HG02884 (cell line): ENCODE data around the gene FOXO3.

Experiments used
- ATAC-seq: cut with Tn5 transposase; IDR thresholded peaks from one replicate; pipeline ENCODE4 v1.9.1; 2021; ENCODE audit warnings: mild to moderate bottlenecking, moderate library complexity; ENCODE audit not compliant: unreplicated experiment

Gene FOXO3

DNA sequence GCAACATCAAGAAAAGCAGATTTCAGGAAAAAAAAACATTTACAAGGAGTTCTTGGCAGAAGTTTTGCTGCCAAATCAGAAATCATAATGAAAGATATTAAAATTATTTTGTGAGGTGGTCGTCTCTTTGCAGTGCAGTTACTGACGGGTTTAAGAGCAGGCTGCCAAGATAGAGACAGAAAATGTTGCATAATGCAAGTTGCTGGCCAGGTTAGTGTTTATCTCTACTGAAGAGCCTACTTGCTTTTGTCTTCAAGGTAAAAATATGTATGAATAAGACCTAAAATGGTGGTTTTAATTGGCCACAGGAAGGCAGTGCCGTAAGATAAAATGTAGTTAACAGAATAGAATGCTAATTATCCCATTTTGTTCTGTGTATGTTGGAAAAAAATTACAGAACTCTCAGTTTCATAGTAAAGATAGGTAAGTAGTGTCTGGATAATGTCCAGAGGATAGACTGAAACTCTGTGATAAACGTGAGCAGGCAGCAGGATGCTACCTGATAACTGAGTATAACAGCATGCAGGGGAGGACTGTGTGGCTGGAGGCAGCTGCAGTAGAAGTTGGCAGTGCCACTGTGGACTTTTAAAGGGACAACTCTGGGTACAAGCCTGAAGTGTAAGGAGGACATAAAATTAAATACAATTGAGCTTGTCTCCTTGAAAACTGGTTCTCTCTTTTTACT is 13.9 kb downstream of the FOXO3 start:
- ATAC-seq, result no peak

DNA sequence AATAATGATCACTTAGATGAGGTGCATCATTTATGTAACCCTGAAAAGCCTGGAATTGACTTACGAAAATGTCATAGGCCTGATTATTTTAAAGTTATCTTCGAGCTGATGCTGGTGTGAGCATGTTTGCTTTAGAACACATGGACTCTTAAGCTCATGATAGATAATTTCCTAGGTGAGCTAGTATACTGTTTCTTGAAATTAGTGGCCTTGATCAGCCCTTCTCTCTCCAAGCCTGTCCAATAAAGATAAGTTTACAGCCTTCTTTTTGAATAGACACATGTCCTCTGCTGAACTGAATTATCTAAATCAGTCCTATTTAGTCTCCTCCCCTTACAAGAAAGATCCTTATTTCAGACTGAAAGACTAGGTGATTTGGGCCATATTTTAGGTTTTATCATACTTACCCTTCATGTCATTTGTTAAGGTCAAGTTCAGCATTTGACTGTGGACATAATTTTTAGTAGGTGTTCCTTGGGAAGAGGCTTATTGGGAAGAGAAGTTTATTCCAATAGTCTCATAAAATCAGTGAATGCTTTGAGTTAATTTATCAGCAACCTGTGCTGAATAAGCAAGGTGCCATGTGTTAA is 15.3 kb downstream of the FOXO3 start:
- ATAC-seq, result no peak

DNA sequence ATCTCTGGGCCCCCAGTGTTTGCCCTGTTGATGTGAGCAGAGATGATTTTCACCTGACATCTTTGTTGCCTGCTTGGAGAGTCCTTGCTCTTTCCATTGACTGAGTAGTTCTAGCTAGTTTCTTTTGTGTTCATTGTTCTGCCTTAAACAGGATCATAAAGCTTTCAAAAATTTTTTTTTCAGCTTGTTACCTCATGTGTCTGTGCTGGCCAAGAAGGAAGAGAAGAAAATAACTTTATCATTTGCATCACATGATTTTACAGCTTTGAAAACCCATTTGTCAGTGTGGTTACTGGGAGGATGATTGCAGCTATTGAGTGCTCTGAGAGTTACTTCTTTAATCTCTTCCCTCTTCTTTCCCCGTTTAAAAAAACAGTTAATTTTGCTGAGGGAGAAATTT is 16.0 kb downstream of the FOXO3 start:
- no peak for ATAC-seq

DNA sequence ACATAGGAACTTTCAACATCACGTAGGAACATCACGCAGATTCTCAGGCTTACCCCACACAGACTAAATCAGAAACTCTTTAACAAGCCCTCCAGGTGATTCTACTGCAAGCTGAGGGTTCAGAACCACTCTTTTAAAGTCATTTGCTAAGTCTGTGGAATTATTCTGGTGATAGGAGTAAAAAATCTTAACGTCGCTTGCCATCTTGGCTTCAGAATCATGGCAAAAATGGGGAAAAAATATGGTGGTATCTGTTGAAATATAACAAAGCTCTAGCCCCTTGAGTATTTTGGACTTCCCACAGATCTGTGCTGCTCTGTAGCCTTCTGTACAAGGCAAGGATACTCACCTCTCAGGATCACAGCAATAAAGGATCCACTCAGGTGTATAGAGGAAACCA is 17.4 kb downstream of the FOXO3 start:
- ATAC-seq, result no peak

DNA sequence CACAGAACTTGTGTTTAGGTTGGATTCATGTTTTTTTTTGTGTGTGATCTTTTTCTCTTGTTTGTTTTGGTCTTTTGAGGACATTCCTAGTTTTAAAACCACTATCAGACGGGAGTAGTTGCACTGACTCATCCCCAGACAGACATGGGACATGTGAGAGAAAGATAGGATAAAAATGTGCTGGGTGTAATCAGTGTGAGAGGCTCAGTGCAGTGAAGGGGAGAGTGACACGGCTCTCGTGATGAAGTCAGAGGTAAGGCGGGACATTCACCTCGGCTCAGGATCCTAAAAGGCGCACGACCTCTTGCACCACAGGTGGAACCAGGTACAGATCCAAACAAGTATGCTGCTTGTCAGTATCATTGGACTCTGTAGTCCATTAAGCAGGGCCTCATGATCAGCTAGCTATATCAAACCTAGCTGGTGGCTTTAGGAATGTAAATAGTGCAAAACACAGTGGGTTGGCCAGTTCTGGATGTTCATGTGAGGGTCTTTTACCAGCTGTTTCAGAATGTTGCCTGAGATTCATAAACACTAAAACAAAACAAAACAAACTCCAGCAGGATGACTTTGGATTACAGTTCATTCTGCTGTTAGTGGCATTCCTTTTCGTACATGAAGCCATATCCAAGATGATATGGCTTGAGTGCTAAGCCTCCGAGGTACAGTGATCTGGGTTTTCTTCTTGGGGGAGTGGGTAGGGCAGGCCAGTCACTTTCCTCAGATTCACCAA is 18.0 kb downstream of the FOXO3 start:
- ATAC-seq, result no peak

DNA sequence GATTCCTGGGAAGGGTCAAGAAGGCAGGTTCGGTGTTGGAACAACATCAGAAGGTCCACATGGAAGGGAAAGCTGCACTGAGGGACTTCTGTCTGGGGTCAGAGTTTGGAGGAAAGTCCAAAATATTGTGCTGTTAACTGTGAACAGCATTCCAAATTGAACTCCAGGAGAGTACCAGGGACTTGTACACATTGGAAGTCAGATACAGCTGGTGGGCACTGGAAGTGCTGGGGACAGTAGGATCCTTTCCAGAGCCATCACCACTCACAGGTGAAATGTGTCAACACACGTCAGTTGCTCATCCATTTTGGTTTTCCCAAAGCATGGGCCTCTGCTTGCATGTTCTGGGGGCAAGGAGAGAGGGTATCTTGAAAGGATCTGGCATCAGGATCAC is 18.6 kb downstream of the FOXO3 start:
- no peak for ATAC-seq

DNA sequence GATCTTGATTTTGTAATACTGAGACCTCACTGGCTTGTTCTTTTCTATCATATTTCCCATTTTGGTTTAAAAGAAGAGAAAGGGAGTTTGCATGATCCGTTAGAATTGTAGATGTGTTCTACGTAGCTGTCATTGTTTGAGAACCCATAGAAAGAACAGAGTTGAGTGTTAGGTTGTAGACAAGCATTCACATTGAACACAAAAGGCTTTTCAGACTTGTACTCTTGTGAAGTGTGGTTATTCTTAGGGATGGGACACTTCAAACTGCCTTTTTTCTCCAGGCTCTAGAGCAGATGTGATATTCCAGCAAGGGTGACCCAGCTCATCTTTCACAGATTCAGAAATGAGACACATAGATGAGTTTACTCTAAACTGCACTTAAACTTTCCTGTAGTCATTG is 19.9 kb downstream of the FOXO3 start:
- ATAC-seq, result no peak

DNA sequence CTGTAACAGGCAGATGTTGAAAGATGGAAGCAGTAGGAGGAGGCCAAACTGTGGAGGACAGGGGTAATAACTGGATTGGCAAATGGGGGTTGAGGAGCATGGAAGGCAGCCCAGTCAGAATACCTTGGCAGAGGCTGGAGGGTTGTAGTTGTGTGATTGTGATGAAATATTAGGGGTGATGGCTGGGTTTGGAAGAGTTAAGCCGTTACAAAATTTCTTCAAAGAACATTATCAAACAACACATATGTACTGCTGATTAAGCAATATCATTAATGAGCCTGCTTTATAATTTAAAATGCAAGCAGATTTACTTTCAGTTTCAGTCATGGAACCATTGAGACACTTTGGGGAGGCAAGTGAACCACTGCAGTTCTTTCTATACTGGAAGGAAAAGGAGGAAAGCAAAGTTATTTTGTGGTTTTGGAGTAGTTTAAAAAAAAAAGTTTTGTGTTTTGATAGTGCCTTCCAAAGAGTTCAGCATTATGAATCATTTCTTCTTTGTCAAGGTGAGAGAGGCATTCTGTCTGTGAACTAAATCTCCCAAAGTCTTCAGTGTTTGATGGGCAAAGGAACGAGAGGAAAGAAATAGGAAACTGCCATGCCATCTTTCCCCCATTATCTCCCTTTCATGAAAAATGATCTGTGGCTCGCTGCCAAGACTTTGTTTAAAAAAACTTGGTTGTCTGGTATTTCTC is 20.7 kb downstream of the FOXO3 start:
- ATAC-seq, result no peak

DNA sequence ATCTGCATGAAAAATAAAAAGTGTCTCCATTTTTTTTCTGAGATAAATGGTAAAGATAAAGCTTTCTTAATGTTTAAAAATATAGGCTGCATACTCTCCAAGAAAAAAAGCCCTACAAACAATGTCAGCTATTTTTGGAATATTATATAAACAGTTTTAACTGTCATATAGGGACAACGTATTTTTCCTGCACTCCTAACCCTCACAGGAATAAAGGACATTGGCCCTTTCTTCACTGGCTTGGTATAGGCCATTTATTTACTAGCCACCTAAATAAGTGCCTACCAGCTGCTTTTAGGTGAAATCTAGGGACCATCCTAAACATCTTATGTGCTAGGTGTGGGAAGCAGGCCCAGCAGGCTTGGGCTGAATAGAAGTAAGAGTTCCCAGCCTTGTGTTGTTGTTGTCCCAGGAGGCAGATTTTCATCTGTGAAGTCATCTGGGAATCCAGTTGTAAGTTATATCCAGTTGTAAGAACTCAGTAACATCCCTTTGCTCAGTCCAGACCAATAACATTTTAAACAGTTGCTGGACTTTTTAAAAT is 21.3 kb downstream of the FOXO3 start:
- no peak for ATAC-seq

DNA sequence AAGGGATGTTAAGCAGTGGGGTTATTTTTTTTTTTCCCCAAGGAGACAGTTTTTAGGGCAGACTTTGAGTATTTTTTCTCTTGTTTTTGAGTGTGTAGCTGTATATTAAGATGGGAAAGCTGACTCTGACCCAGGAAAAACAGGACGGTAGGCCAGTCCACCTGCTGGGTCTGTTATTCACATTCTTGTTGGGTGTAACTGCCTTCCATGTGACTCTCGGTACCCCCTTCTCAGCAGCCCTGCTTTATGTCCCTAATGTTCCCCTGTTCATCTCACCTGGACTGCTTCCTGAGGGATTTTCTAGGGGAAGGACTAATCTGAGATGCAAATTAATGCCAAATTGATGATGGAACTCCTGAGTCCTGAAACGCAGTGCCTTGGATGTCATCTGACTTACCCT is 21.9 kb downstream of the FOXO3 start:
- ATAC-seq, result no peak

DNA sequence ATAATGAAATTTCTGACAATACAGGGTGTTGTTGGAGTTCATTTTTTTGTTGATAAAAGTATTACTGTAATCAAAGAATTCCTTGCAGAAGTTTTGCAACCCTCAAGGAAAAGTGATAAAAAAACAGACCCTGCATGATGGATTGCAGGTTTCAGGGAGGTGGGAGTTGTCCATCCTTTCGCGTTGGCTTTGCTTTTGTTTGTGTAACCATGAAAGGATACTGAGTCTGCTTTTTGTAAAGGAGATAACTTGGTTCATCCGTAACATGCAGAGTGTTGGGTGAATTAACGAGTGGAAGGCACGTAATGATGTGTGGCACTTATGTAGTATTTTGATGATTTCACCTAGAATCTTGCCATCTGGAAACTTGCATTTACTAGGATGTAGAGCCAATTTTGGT is 23.6 kb downstream of the FOXO3 start:
- no peak for ATAC-seq

DNA sequence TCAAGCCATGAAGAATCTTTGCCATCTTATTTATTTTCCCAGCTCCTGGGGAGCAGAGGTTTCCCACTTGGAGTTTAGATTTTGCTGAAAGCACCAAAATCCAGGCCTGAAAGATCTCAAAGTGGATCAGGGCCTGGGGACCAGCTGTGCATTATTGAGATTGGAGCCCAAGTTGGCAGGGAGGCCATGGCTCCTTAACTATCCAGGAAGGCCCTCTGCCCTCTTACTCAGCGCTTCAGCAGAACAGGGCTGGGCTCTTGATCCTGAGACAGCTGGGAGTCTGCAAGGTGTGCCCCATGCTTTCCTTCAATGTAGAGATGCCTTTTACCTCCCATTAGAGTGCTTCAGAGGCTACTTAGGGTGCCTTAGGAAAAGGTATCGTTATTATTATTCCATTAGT is 24.6 kb downstream of the FOXO3 start:
- no peak for ATAC-seq

DNA sequence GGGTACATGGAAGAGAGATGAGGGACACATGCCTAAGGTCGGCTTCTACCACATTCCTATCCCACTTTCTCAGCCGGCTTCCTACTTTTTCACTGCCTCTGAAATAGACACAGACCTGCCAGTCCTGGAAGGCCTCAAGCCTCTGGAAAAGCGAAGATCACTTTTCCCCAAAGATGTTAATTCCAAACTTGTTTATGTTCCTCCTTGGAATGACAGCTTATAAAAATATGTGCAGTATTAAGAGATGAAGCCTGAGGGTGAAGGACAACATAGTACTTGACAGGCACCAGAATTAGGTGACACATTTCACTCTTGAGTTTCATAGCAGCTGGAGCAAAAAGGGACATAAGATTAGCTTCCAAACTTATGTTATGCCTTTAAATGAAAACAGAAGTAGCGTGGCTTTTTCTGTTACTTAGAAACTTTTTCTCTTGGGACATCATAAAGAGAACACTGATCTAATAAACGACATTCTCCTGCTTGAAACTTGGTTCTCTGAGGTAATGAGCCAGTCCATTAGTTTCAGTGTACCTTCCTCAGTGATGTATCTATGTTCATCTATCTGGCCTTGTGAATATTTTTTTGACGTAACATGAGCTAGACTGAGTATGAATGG is 25.3 kb downstream of the FOXO3 start:
- ATAC-seq, result no peak

DNA sequence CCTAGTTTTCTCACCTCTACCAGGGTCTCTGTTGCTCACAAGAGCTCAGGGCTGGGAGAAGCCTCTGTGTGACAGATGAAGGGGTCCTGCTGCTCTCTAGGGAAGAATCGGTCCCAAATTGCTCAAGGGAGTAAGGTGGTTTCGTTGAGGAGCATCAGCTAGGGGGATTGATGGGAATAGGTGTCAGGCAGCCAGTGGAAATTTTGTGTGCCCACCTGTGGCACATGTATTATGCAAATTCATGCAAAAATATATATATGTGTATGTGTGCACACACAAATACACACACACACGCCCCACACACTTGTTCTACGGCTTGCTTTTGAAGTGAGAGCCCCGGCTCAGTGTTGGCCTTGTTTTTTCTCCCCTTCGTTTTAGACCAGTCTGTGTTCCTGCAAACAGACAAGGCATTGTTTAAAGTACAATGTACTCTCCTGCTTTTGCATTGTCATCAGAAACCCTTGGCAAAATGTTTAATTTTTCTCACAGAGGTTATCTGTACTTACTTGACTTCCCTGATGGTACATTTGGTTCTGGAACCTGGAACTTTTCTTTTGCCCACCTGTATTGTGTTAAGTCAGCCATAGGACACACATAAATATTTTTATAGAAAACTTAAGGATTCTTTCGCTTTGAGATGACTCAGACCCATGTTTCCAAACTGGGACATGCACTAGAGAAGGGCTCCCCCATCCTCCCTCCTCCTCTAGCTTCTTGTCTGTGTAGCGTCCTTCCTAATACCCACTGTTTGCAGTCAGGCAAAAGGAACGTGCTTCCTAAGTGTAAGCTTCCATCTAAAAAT is 26.7 kb downstream of the FOXO3 start:
- ATAC-seq, result no peak

DNA sequence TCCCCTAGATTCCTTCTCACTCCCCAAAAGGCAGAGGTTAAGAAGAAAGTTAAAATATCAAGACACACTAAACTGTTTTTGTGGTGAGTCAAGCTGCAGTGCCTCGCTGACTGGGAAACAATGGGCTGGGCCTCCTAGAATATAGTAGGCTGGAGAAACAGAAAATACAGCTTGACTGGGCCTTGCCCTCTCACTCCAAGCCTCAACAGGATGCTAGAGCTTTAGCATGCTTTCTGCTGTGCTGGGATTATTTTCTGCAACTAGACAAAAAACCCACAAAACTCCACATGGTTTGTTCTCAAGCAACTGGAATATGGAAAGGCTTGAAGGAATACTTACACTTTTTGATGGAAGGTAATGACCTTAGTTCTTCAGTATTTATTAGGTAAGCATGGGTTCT is 27.9 kb downstream of the FOXO3 start:
- ATAC-seq, result no peak

DNA sequence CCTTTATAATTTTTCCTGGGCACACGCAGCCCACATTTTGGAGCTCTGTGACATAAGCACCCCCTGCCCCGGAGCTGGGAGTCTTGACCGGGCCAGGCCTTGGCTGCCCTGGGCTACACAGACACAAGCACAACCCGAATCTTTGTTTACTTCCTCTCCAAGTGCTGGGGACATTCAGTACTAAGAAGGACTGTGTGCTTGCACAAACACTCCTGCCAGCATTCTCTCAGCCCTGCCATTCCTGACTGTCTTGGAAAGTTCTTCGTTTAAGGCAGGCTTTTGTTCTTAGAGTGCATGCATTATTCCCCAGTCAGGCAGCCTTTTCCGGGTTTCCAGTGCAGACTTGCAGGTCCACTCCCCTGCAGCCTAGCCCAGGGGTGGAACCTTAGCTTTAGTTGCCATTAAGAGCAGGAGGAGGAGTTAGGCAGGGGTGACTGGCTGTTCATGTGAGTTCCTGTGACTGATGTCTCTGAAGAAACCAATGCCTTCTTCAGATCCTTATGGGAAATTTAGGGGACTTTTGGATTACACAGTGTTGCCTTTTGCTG is 28.6 kb downstream of the FOXO3 start:
- ATAC-seq, result no peak

DNA sequence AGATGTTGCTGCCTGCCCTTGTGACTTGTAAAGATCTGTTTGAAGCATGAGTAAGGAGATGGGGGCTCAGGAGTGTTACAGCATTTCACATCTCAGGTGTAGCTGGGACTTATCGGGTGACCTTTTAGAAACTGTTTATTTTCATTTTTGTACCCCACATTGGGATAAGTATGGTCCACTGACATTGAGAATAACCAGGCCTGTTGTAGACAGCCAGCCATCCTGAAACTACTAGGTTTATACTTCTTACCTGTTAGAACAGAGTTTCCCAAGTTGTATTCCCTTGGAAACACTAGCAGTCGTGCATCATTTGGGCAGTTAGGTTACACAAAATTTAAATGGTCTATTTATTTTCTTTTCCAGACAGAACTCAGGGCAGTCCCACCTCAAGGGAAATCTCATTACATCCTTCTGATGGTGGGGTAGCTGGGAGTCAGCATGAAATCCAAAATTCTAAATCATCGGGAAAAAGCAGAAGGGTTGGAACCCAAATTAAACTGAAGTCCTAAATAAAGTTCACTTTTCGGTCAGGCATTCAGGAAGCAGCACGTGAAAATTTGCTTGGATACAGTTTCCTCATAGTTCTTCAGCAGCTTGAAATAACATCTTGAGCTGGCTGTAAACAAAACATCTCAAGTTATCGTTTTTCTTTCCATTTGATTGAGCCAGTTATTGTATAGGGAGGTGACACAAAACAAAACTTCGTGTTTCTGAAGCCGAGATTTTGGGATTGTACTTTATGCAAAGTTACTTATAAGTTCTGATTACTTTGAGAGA is 30.5 kb downstream of the FOXO3 start:
- no peak for ATAC-seq

DNA sequence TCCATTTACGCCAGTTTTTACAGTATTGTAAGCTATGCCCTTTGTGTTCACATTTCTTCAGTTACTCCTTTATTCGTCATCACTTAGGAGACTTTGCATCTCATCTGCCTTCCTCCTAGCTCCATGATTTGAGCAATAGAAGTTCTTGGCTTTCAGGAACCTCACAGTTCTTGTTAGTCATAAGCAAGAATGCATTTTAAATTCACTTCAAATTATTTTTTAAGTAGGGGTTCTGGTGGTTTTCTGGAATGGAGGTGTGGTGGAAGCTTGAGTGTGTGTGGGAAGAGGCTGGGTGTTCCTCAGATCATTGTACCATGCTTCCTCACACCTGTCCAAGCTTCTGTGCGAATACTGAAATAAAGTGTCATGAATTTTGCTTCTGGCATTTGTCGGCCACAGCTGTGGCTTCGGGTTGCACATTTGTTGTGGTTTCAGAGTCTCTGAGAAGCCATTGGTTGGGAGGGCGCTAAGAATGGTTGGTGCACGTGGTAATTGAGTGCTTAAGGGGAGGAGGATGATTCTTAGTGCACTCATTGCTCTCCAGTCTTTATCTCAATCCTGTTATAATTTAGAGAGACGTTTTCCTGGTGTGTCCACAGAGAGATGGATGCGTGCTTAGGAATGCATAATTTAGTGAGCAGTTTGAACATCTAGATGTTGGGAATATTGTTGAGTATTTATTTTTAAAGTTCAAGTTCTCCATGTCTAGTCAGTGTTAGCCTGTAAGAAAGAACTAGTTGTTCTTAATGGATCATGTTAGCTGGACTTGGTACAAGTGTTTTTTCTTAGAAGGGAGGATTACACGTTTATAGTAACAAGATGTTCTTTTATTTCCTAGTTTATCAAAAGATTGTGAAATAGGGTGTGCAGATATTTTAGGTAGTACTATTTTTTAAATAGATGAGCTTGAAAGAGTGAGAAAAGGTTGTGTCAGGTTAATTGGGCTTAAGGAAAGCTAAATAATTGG is 31.9 kb downstream of the FOXO3 start:
- no peak for ATAC-seq
